Gastrocnemius medialis (tissue), 4 donors: ENCODE data around the gene OAF. TPM values are rescaled to one million over a fixed set of nuclear protein-coding genes. Genes with fewer than 3 reads are reported as not detected.

Experiments
- ATAC-seq, 2 donors: fragments of 150-250 bp; one replicate each; pipeline ENCODE4 v1.9.1; 2016
- DNase-seq, 2 donors: peaks; one replicate each; pipeline ENCODE4 v3.0.0-alpha.2; 2019
- H3K27ac ChIP-seq, 4 donors: fragments of 200-600 bp; sonication (generic); 1 replicate in 1 of 4; 2 replicates in 3 of 4; pipeline ENCODE4 v1.5.1; 2016 to 2018; ENCODE audit warnings: mild to moderate bottlenecking in 2 of 4, moderate library complexity in 1 of 4
- H3K27me3 ChIP-seq, 3 donors: fragments of 200-600 bp; sonication (generic) in 2 of 3; 1 replicate in 1 of 3; 2 replicates in 2 of 3; pipeline versions ENCODE4 v1.5.1 to v1.6.0; 2016 to 2019; ENCODE audit warnings: mild to moderate bottlenecking in 1 of 3, moderate library complexity in 1 of 3
- H3K36me3 ChIP-seq, 2 donors: fragments of 200-600 bp; sonication (generic) in 1 of 2; one replicate each; pipeline ENCODE4 v1.5.1; 2017 to 2018
- H3K4me1 ChIP-seq, 2 donors: fragments of 200-600 bp; sonication (generic) in 1 of 2; one replicate each; pipeline ENCODE4 v1.5.1; 2016 to 2017; ENCODE audit warnings: mild to moderate bottlenecking in 2 of 2
- H3K4me3 ChIP-seq, 4 donors: fragments of 200-600 bp; sonication (generic) in 3 of 4; 1 replicate in 1 of 4; 2 replicates in 3 of 4; pipeline ENCODE4 v1.5.1; 2016 to 2019; ENCODE audit warnings: mild to moderate bottlenecking in 2 of 4
- H3K9me3 ChIP-seq, 3 donors: fragments of 200-600 bp; sonication (generic) in 2 of 3; 1 replicate in 1 of 3; 2 replicates in 2 of 3; pipeline ENCODE4 v1.5.1; 2016 to 2019
- POLR2A ChIP-seq, 2 donors: fragments of 450-650 bp; IDR thresholded peaks; one replicate each; pipeline ENCODE4 v1.6.1; 2017; ENCODE audit warnings: antibody characterized with exemption in 2 of 2, mild to moderate bottlenecking in 2 of 2, moderate library complexity in 2 of 2
- in situ Hi-C, 4 donors: fragments of 200-750 bp; cut with MboI; loops; one replicate each; pipeline versions ENCODE4 v1.15.0 to v1.8.0; 2017; ENCODE audit warnings: low sequenced_read_pairs in 4 of 4
- intact Hi-C: fragments of 100-400 bp; cut with DNase I; formaldehyde crosslinking; loops from one replicate; pipeline ENCODE4 v1.15.1; 2023; ENCODE audit warnings: low total_unique reads
- total RNA-seq, 4 donors: library from RNA; depleted of rRNA; stranded (reverse); fragments of >200 nt; gene quantifications; one replicate each; pipeline versions ENCODE4 v1.1.0 to v1.2.3, GENCODE V29; 2016
- TF ChIP-seq, protein P1 (sequence below), 5 experiments: fragments of 450-650 bp in 3 of 5; fragments of 200-600 bp in 2 of 5; sonication (generic) in 2 of 5; IDR thresholded peaks in 4 of 5; conservative IDR thresholded peaks in 1 of 5; 1 replicate in 4 of 5; 2 replicates in 1 of 5; pipeline ENCODE4 v1.5.1; 2016 to 2019; ENCODE audit warnings: antibody characterized with exemption in 5 of 5, mild to moderate bottlenecking in 3 of 5, moderate library complexity in 3 of 5

Gene OAF
- total RNA-seq, 4 donors from 2014 or later: 8.7 to 17.5 (median 10.1) TPM

DNA sequence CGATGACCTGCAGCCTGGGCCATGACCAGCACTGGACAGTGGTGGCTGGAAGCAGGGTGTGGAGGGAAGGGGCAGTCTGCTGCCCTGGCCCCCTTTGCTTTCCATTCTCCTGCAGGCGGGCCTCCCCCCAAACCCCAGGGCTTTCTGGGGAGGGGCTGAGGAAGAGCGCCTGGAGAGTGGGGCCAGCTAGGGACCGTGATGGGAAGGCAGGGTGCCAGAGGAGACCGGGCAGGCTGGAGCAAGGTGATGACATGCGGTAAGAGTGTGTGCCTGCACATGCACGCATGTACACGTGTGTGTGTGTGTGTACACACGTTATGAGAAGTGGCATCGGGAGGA lies 7.8 kb downstream of the OAF start:
- no peak overlapping the region for H3K4me3 ChIP-seq
- ATAC-seq (no peak), DNase-seq (no peak)
- intact Hi-C loops: no loop called here
- H3K36me3 ChIP-seq: no peaks in the 10 kb centered on the region
- H3K27ac ChIP-seq: peak overlapping the region; percentile 7 to 73 (median 72)
- in situ Hi-C loops: no loop called here
- no peaks in the 10 kb centered on the region for H3K9me3 ChIP-seq
- H3K4me1 ChIP-seq: peaks cover 11 to 31% of the 10 kb centered on the region in 2 donors
- no peaks in the 10 kb centered on the region for H3K27me3 ChIP-seq
- TF ChIP-seq, protein P1, sequence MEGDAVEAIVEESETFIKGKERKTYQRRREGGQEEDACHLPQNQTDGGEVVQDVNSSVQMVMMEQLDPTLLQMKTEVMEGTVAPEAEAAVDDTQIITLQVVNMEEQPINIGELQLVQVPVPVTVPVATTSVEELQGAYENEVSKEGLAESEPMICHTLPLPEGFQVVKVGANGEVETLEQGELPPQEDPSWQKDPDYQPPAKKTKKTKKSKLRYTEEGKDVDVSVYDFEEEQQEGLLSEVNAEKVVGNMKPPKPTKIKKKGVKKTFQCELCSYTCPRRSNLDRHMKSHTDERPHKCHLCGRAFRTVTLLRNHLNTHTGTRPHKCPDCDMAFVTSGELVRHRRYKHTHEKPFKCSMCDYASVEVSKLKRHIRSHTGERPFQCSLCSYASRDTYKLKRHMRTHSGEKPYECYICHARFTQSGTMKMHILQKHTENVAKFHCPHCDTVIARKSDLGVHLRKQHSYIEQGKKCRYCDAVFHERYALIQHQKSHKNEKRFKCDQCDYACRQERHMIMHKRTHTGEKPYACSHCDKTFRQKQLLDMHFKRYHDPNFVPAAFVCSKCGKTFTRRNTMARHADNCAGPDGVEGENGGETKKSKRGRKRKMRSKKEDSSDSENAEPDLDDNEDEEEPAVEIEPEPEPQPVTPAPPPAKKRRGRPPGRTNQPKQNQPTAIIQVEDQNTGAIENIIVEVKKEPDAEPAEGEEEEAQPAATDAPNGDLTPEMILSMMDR (IDR thresholded peaks at IDR 0.05 in 4 of 5, conservative IDR thresholded peaks at IDR 0.05 in 1 of 5): no peak
- TF ChIP-seq POLR2A (IDR thresholded peaks at IDR 0.05): no peak

DNA sequence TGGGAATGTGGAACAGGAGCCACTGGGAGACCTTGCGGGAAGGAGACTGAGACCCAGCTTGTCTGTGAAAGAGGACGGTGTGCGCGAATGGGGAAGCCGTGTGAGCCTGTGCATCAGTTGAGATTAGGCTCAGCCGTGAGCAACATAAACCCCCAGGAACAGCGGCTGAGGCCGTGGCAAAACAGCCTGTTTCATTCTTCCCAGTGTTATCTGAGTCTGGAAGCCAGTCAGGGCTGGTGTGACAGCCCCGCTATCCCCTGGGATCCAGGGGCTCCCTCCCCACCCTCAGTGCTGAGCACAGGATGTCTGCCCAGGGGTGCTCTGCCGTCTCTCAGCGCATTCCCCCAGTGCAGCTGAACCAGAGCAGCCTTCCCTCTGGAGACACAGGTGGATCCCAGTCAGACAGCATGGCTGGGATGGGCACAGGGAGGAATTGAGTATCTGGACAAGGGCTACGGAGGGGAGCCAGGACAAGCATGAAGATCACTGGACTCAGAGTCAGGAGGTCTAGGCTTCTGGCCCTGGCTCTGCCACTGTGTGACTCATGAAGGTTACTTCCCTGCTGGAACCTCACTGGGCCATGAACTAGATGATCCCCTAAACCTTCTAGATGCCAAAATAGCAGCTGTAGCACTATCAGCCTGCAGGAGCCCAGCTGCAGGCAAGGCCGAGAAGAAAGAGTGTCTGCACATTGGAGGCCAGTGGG lies 8.6 kb downstream of the OAF start:
- in situ Hi-C loops: no loop called here
- ATAC-seq (peak; percentile 69 to 70), DNase-seq (peak; percentile 62 to 74)
- TF ChIP-seq, protein P1 (IDR thresholded peaks at IDR 0.05 in 4 of 5, conservative IDR thresholded peaks at IDR 0.05 in 1 of 5): no peak
- TF ChIP-seq POLR2A (IDR thresholded peaks at IDR 0.05): no peak
- intact Hi-C loops: no loop called here
- H3K9me3 ChIP-seq: no peaks in the 10 kb centered on the region
- no peak overlapping the region for H3K4me3 ChIP-seq
- H3K36me3 ChIP-seq: no peaks in the 10 kb centered on the region
- H3K4me1 ChIP-seq: peaks cover 15 to 39% of the 10 kb centered on the region in 2 donors
- peak overlapping the region; percentile 46 to 73 (median 72) for H3K27ac ChIP-seq
- no peaks in the 10 kb centered on the region for H3K27me3 ChIP-seq

DNA sequence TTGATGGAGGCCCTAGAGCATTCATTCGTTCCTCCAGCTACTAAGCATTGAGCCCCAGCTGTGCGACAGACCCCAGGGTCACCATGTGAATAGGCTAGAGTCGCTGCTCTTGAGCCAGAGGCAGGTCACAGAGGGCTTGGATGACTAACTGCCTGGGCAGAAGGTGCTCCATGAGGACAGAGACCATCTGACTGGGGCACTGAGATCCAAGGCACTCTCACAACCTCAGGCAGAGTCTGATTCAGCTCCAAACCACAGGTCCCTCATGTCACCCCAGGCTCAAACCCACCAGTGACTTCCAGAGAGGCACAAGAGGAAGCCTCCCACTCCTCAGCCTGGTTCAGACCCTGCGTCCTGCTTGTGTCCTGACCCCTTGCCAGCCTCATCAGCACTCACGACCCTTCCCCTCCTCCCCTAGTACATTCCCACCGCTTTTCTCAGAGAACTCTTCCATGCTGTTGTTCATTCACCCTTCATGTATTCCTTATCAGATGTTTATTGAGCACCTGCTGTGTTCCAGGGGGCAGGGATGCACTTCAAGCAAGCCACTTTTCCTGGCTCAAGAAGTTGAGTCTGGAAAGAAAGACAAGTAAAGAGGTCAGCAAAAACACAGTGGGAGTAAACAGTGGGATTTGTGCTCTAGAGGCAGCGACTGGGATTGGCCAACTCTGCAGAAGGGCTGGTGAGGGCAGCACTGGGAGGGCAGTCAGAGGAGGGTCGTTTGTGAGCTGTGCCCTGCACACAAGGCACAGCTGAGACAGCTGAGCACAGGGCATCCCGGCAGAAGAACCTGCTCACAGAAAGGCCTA lies 9.3 kb downstream of the OAF start:
- ATAC-seq: peak; percentile 46 to 53
- no peak for TF ChIP-seq POLR2A (IDR thresholded peaks at IDR 0.05)
- TF ChIP-seq, protein P1 (IDR thresholded peaks at IDR 0.05 in 4 of 5, conservative IDR thresholded peaks at IDR 0.05 in 1 of 5): no peak
- in situ Hi-C loops: no loop called here
- peaks cover 23 to 45% of the 10 kb centered on the region in 2 donors for H3K4me1 ChIP-seq
- intact Hi-C loops: no loop called here
- H3K4me3 ChIP-seq: no peak overlapping the region
- H3K27me3 ChIP-seq: no peaks in the 10 kb centered on the region
- no peaks in the 10 kb centered on the region for H3K36me3 ChIP-seq
- DNase-seq: peak; percentile 25 to 51
- H3K27ac ChIP-seq: peak overlapping the region; percentile 46 to 73 (median 72)
- H3K9me3 ChIP-seq: no peaks in the 10 kb centered on the region

DNA sequence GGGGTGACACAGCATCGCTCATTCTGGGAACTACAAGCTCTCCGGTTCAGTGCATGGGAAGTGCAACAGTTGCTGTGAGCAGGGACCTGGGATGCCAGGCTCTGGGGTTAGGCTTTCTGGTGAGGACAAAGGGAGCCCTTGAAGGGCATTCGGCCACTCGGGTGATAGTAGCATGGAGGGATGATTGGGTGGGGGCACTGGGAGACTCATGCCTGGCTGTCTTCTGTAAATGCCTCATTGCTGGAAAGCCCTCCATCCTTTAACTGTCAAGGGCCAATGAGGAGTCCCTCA lies 9.9 kb downstream of the OAF start:
- ATAC-seq (no peak), DNase-seq (no peak)
- Histone ChIP-seq H3K36me3 (no peaks in the 10 kb centered on the region), H3K27me3 (no peaks in the 10 kb centered on the region), H3K4me1 (peaks cover 28 to 48% of the 10 kb centered on the region in 2 donors), H3K27ac (peak overlapping the region in 2 of 4 donors; percentile 70 to 73), H3K4me3 (no peak overlapping the region), H3K9me3 (no peaks in the 10 kb centered on the region)
- TF ChIP-seq, protein P1 (IDR thresholded peaks at IDR 0.05 in 4 of 5, conservative IDR thresholded peaks at IDR 0.05 in 1 of 5): no peak
- TF ChIP-seq POLR2A (IDR thresholded peaks at IDR 0.05): no peak
- in situ Hi-C loops: no loop called here
- intact Hi-C loops: no loop called here
